Cerebellar nuclear complex (tissue), 1 donor: ENCODE results near the gene TCF7L1.
"Not testable (repeated sequence)": the region's sequence is repeated elsewhere in the genome, so short reads cannot be mapped to it uniquely, and the experiment has no call there.

Source experiments
- DNase-seq, 2 experiments: peaks; one replicate each; lab custom pipeline; 2025; lab: John Stamatoyannopoulos, UW

Gene TCF7L1

GRCh38 chr2:85132834-85133637 is at the start of gene TCF7L1:
TCF7L1 (plus strand) TSS chr2:85133392; CDS start chr2:85133685, 293 bp downstream.
- no peak for DNase-seq

GRCh38 chr2:85085563-85085962 is 47.6 kb upstream of the TCF7L1 start:
- DNase-seq = no peak

- no peak for DNase-seq
Observed at GRCh38 chr2:85087541-85087940, 45.7 kb upstream of the TCF7L1 start.

GRCh38 chr2:85088921-85089320 is 44.3 kb upstream of the TCF7L1 start:
- no peak for DNase-seq

GRCh38 chr2:85089585-85089984 is 43.6 kb upstream of the TCF7L1 start:
- DNase-seq = peak in 1 of 2 experiments; percentile 8

GRCh38 chr2:85091838-85092237 is 41.4 kb upstream of the TCF7L1 start:
- no peak for DNase-seq

- no peak for DNase-seq
Observed at GRCh38 chr2:85095094-85095493, 38.1 kb upstream of the TCF7L1 start.

GRCh38 chr2:85096616-85097015 is 36.6 kb upstream of the TCF7L1 start:
- no peak for DNase-seq

- DNase-seq = no peak
Observed at GRCh38 chr2:85104228-85104627, 29.0 kb upstream of the TCF7L1 start.

GRCh38 chr2:85106489-85107180 is 26.6 kb upstream of the TCF7L1 start:
- no peak for DNase-seq

- DNase-seq = no peak
Observed at GRCh38 chr2:85110991-85111560, 22.1 kb upstream of the TCF7L1 start.

GRCh38 chr2:85111819-85112281 is 21.3 kb upstream of the TCF7L1 start:
- DNase-seq = no peak

- DNase-seq = no peak
Observed at GRCh38 chr2:85112906-85113625, 20.1 kb upstream of the TCF7L1 start.

- no peak for DNase-seq
Observed at GRCh38 chr2:85114586-85115330, 18.4 kb upstream of the TCF7L1 start.

GRCh38 chr2:85116207-85116606 is 17.0 kb upstream of the TCF7L1 start:
- no peak for DNase-seq

- no peak for DNase-seq
Observed at GRCh38 chr2:85119900-85120299, 13.3 kb upstream of the TCF7L1 start.

- DNase-seq = no peak
Observed at GRCh38 chr2:85120363-85120762, 12.8 kb upstream of the TCF7L1 start.

- DNase-seq = not testable (repeated sequence)
Observed at GRCh38 chr2:85126462-85126861, 6.7 kb upstream of the TCF7L1 start.

GRCh38 chr2:85129861-85130260 is 3.3 kb upstream of the TCF7L1 start:
- no peak for DNase-seq

GRCh38 chr2:85130407-85130806 is 2.8 kb upstream of the TCF7L1 start:
- no peak for DNase-seq

- no peak for DNase-seq
Observed at GRCh38 chr2:85131116-85131515, 2.1 kb upstream of the TCF7L1 start.

GRCh38 chr2:85132397-85132796 is 795 bp upstream of the TCF7L1 start:
- DNase-seq = no peak
